H1 (cell line): Measurements from ENCODE around the gene BTBD16. TPM values are rescaled to one million over a fixed set of nuclear protein-coding genes. Genes with fewer than 3 reads are reported as not detected.

Experiments used
- CTCF ChIA-PET: fragments of 300-600 bp; sonication (Branson Sonifier 250); formaldehyde crosslinking; loops from one replicate; lab custom pipeline; 2021; ENCODE audit not compliant: partially characterized antibody; lab: Charles Lee
- POLR2A ChIA-PET: fragments of 300-600 bp; sonication (Branson Sonifier 250); formaldehyde crosslinking; loops from one replicate; lab custom pipeline; 2021; ENCODE audit warnings: inconsistent platforms; ENCODE audit not compliant: partially characterized antibody; lab: Charles Lee
- DNase-seq, 2 experiments: peaks; one replicate each; pipeline versions ENCODE4 v3.0.0 to v3.0.0-alpha.2; 2010 to 2022; ENCODE audit warnings: low spot score in 2 of 2, low read depth in 1 of 2, mixed read lengths in 1 of 2
- FAIRE-seq: peaks from 2 replicates; lab custom pipeline; 2011; peaks lifted over from hg19 to GRCh38; lab: Jason Lieb, UNC
- H2AFZ ChIP-seq: 2 replicates; pipeline ENCODE4 v1.8.1; 2012; ENCODE audit warnings: low read length, inconsistent platforms
- H2AK5ac ChIP-seq: 2 replicates; pipeline ENCODE4 v1.6.1; 2013; ENCODE audit warnings: low read depth, low read length
- H2BK120ac ChIP-seq: replicated peaks from 2 replicates; pipeline ENCODE3; 2013; ENCODE audit warnings: low read depth, low read length, inconsistent platforms
- H2BK12ac ChIP-seq: 2 replicates; pipeline ENCODE4 v1.6.1; 2013; ENCODE audit warnings: low read depth, low read length
- H2BK15ac ChIP-seq: 2 replicates; pipeline ENCODE4 v1.6.1; 2013; ENCODE audit warnings: low read length
- H2BK20ac ChIP-seq: 2 replicates; pipeline ENCODE4 v1.6.1; 2013; ENCODE audit warnings: low read length
- H2BK5ac ChIP-seq: 2 replicates; pipeline ENCODE4 v1.6.1; 2013; ENCODE audit warnings: low read depth, low read length
- H3K14ac ChIP-seq: 2 replicates; pipeline ENCODE4 v1.6.1; 2013; ENCODE audit warnings: inconsistent platforms; ENCODE audit not compliant: insufficient read length
- H3K18ac ChIP-seq: 2 replicates; pipeline ENCODE4 v1.6.1; 2013; ENCODE audit warnings: low read length; ENCODE audit errors: extremely low read depth
- H3K23ac ChIP-seq: 2 replicates; pipeline ENCODE4 v1.6.1; 2013; ENCODE audit warnings: inconsistent platforms; ENCODE audit not compliant: insufficient read length
- H3K23me2 ChIP-seq: 2 replicates; pipeline ENCODE4 v1.6.1; 2013; ENCODE audit warnings: low read depth, low read length
- H3K27ac ChIP-seq: 2 replicates; pipeline ENCODE4 v1.6.1; 2011; ENCODE audit warnings: low read depth, low read length, inconsistent platforms
- H3K27me3 ChIP-seq, 4 experiments: replicated peaks in 1 of 4; 1 replicate in 1 of 4; 2 replicates in 3 of 4; pipeline versions ENCODE4 v1.6.1 to v1.8.1; 2011 to 2013; ENCODE audit warnings: low read length in 3 of 4, mild to moderate bottlenecking in 3 of 4, inconsistent platforms in 2 of 4, mixed read lengths in 2 of 4, moderate library complexity in 1 of 4; ENCODE audit not compliant: control insufficient read depth in 3 of 4, insufficient read depth in 3 of 4; ENCODE audit errors: extremely low read depth in 1 of 4
- H3K36me3 ChIP-seq, 4 experiments: 2 replicates each; pipeline versions ENCODE4 v1.6.1 to v1.8.1; 2011 to 2013; ENCODE audit warnings: mild to moderate bottlenecking in 4 of 4, low read length in 3 of 4, moderate library complexity in 2 of 4, control low read depth in 1 of 4, inconsistent platforms in 1 of 4; ENCODE audit not compliant: insufficient read depth in 4 of 4, control insufficient read depth in 2 of 4
- H3K4ac ChIP-seq: replicated peaks from 2 replicates; pipeline ENCODE3; 2013; ENCODE audit warnings: low read length, low read depth, mixed read lengths, inconsistent platforms; ENCODE audit not compliant: insufficient read length
- H3K4me1 ChIP-seq, 4 experiments: replicated peaks in 1 of 4; 1 replicate in 1 of 4; 2 replicates in 3 of 4; pipeline versions ENCODE4 v1.6.1 to v1.8.1; 2011 to 2013; ENCODE audit warnings: low read length in 3 of 4, inconsistent platforms in 2 of 4, mixed read lengths in 1 of 4; ENCODE audit not compliant: insufficient read depth in 4 of 4, control insufficient read depth in 3 of 4
- H3K4me2 ChIP-seq, 2 experiments: 2 replicates each; pipeline versions ENCODE4 v1.6.1 to v1.8.1; 2011 to 2013; ENCODE audit warnings: low read depth in 2 of 2, low read length in 2 of 2, control low read depth in 1 of 2, inconsistent platforms in 1 of 2, mild to moderate bottlenecking in 1 of 2; ENCODE audit not compliant: insufficient read depth in 1 of 2
- H3K4me3 ChIP-seq, 4 experiments: fragments of 200-600, 300-600 bp in 1 of 4; sonication (generic), shearing (Covaris generic), sonication (Bioruptor Twin) in 1 of 4; 2 replicates each; pipeline versions ENCODE4 v1.5.1 to v1.8.1; 2011 to 2016; ENCODE audit warnings: low read length in 4 of 4, low read depth in 3 of 4, control low read depth in 2 of 4, inconsistent platforms in 2 of 4, mild to moderate bottlenecking in 2 of 4, mixed read lengths in 1 of 4, moderate library complexity in 1 of 4; ENCODE audit not compliant: insufficient read depth in 2 of 4; ENCODE audit errors: extremely low read depth in 1 of 4
- H3K56ac ChIP-seq: replicated peaks from 2 replicates; pipeline ENCODE3; 2013; ENCODE audit warnings: low read depth, mild to moderate bottlenecking, mixed read lengths, low read length, inconsistent platforms; ENCODE audit not compliant: insufficient read length
- H3K79me1 ChIP-seq: 2 replicates; pipeline ENCODE4 v1.6.1; 2013; ENCODE audit warnings: low read depth, low read length, control low read depth
- H3K79me2 ChIP-seq, 2 experiments: 2 replicates each; pipeline versions ENCODE4 v1.6.1 to v1.8.1; 2012 to 2013; ENCODE audit warnings: low read length in 2 of 2, mild to moderate bottlenecking in 2 of 2, inconsistent platforms in 1 of 2; ENCODE audit not compliant: insufficient read depth in 2 of 2, control insufficient read depth in 1 of 2
- H3K9ac ChIP-seq, 4 experiments: replicated peaks in 1 of 4; 1 replicate in 1 of 4; 2 replicates in 3 of 4; pipeline versions ENCODE4 v1.6.1 to v1.8.1; 2011 to 2013; ENCODE audit warnings: low read depth in 3 of 4, low read length in 3 of 4, control low read depth in 2 of 4, mild to moderate bottlenecking in 2 of 4, moderate library complexity in 2 of 4, inconsistent platforms in 1 of 4; ENCODE audit errors: extremely low read depth in 1 of 4
- H3K9me3 ChIP-seq, 2 experiments: 2 replicates each; pipeline versions ENCODE4 v1.6.1 to v1.8.1; 2012 to 2013; ENCODE audit warnings: mild to moderate bottlenecking in 2 of 2, moderate library complexity in 2 of 2, control low read depth in 1 of 2, inconsistent platforms in 1 of 2, low read depth in 1 of 2, low read length in 1 of 2, mixed read lengths in 1 of 2; ENCODE audit not compliant: insufficient read depth in 2 of 2
- H4K20me1 ChIP-seq, 2 experiments: replicated peaks in 1 of 2; 2 replicates each; pipeline versions ENCODE3 to v1.8.1; 2011 to 2013; ENCODE audit warnings: inconsistent platforms in 2 of 2, low read length in 2 of 2, mild to moderate bottlenecking in 1 of 2; ENCODE audit not compliant: insufficient read depth in 2 of 2, control insufficient read depth in 1 of 2
- H4K5ac ChIP-seq: 2 replicates; pipeline ENCODE4 v1.6.1; 2013; ENCODE audit warnings: low read length, low read depth, mixed read lengths, inconsistent platforms; ENCODE audit not compliant: insufficient read length
- H4K8ac ChIP-seq: 2 replicates; pipeline ENCODE4 v1.8.0; 2013; ENCODE audit warnings: mild to moderate bottlenecking, moderate library complexity, low read length, inconsistent platforms; ENCODE audit not compliant: insufficient read depth; ENCODE audit errors: extremely low read depth
- H4K91ac ChIP-seq: replicated peaks from 2 replicates; pipeline ENCODE3; 2013; ENCODE audit warnings: low read length, mixed read lengths, inconsistent platforms; ENCODE audit not compliant: insufficient read length
- CTBP2 ChIP-seq: IDR thresholded peaks from 2 replicates; pipeline ENCODE4 v1.7.0; 2011; ENCODE audit warnings: borderline replicate concordance, mild to moderate bottlenecking, moderate library complexity, mixed read lengths, low read length; ENCODE audit not compliant: insufficient read depth, insufficient read length
- SUZ12 ChIP-seq: fragments of 200-600 bp; sonication (generic); IDR thresholded peaks from 2 replicates; pipeline ENCODE4 v1.6.1; 2012; ENCODE audit warnings: mild to moderate bottlenecking, inconsistent platforms, low read length, moderate library complexity, mixed read lengths
- WGBS, 2 experiments: shearing (Covaris generic) in 1 of 2; methylation state at CpG; one replicate each; pipeline versions ENCODE4 v1.1.6 to v1.1.7; 2013 to 2015; ENCODE audit warnings: low lambda C conversion rate in 2 of 2, mixed read lengths in 2 of 2, inconsistent platforms in 1 of 2, low coverage in 1 of 2, missing lambda C conversion rate in 1 of 2; ENCODE audit not compliant: insufficient replicate concordance in 2 of 2, insufficient coverage in 1 of 2, insufficient read length in 1 of 2; ENCODE audit errors: extremely low coverage in 1 of 2, missing lambda C conversion rate in 1 of 2; 5-methylcytosine and 5-hydroxymethylcytosine counted together
- polyA plus RNA-seq, 7 experiments: library from polyadenylated mRNA; depleted of rRNA in 3 of 7; stranded (reverse) in 5 of 7; unstranded in 2 of 7; fragments of >200 nt in 5 of 7; fragments of 200-250 nt in 2 of 7; gene quantifications; 1 replicate in 5 of 7; 2 replicates in 1 of 7; 4 replicates in 1 of 7; pipeline versions ENCODE4 v1.2.1 to v1.2.3, GENCODE V29; 2011 to 2013; ENCODE audit warnings: missing spikeins in 2 of 7, mixed read lengths in 2 of 7
- total RNA-seq: library from RNA; stranded (reverse); fragmentation: NEBNext Ultra II Directional; extraction: Animal tissue kit (Norgen Biotek cat#: 25700); gene quantifications from 2 replicates; pipeline ENCODE4 v1.2.1, GENCODE V29; 2021

Gene BTBD16
- total and polyA plus RNA-seq, 2 of the 8 experiments (the other 6 are each of a cell fraction or from before 2014, with no cell fraction given), result 0.05 TPM; not detected in 1

- ChIA-PET POLR2A (interaction anchor here (0.9 kb wide), 1 partner anchor 33 kb away, joined by 3 read pairs; the partner anchor contains the start of gene PLEKHA1), CTCF (interaction anchor here (1.8 to 4.4 kb wide), 3 partner anchors 12 to 224 kb away, joined by 7 to 32 read pairs (median 8); no protein-coding TSS in a partner anchor)
- no peak overlapping the region for H3K4me2 ChIP-seq
- no peak for FAIRE-seq
- no peak overlapping the region for H3K23ac ChIP-seq
- H4K8ac ChIP-seq, result no peak overlapping the region
- no peak for DNase-seq
- H3K36me3 ChIP-seq, result no peaks in the 10 kb centered on the region
- H2AFZ ChIP-seq, result no peak overlapping the region
- no peak overlapping the region for H3K14ac ChIP-seq
- no peak overlapping the region for H2BK120ac ChIP-seq
- no peak overlapping the region for H3K9ac ChIP-seq
- no peak overlapping the region for H3K56ac ChIP-seq
- H3K79me1 ChIP-seq, result no peaks in the 10 kb centered on the region
- H3K27me3 ChIP-seq, result no peaks in the 10 kb centered on the region
- H2BK20ac ChIP-seq, result no peak overlapping the region
- WGBS, 2 experiments, result 90% methylated on average over 9 of the region's 11 CpGs; no CpG with 5 or more reads in 1 of the 2 experiments
- no peaks in the 10 kb centered on the region for H3K23me2 ChIP-seq
- no peak overlapping the region for H2BK5ac ChIP-seq
- no peak overlapping the region for H4K5ac ChIP-seq
- no peak overlapping the region for H2AK5ac ChIP-seq
- TF ChIP-seq SUZ12 (no peak), CTBP2 (peak; percentile 5)
- peaks cover 2 to 8% of the 10 kb centered on the region in 2 experiments; a peak in 3 of 4 replicates for H3K9me3 ChIP-seq
- no peak overlapping the region for H2BK12ac ChIP-seq
- H3K4ac ChIP-seq, result no peak overlapping the region
- H4K91ac ChIP-seq, result no peak overlapping the region
- H2BK15ac ChIP-seq, result no peak overlapping the region
- H3K4me1 ChIP-seq, result peaks cover 2 to 11% (median 8%) of the 10 kb centered on the region in 4 experiments; a peak in 6 of 7 replicates
- no peak overlapping the region for H3K4me3 ChIP-seq
- no peaks in the 10 kb centered on the region for H3K79me2 ChIP-seq
- no peaks in the 10 kb centered on the region for H4K20me1 ChIP-seq
- H3K18ac ChIP-seq, result no peak overlapping the region; the same call in 1 of the 2 replicates
- no peak overlapping the region for H3K27ac ChIP-seq
Measured at GRCh38 chr10:122341141-122341810, 70.2 kb downstream of the BTBD16 start.
